NCI-H1694 (cell line): ENCODE measurements around the gene PPIP5K1.
"Not testable (repeated sequence)": the region's sequence is repeated elsewhere in the genome, so short reads cannot be mapped to it uniquely, and the experiment has no call there.

Source experiments
- DNase-seq: peaks from one replicate; lab custom pipeline; 2025; lab: John Stamatoyannopoulos, UW

PPIP5K1 gene

GRCh38 chr15:43545426-43545825 is 44.6 kb downstream of the PPIP5K1 start:
- no peak for DNase-seq

- no peak for DNase-seq
Measured at GRCh38 chr15:43544266-43544665, 45.7 kb downstream of the PPIP5K1 start.

- no peak for DNase-seq
Measured at GRCh38 chr15:43541785-43542184, 48.2 kb downstream of the PPIP5K1 start.

GRCh38 chr15:43538091-43538490 is 51.9 kb downstream of the PPIP5K1 start:
- DNase-seq = no peak

- no peak for DNase-seq
Measured at GRCh38 chr15:43534897-43535296, 55.1 kb downstream of the PPIP5K1 start.

GRCh38 chr15:43532826-43533225 is 57.2 kb downstream of the PPIP5K1 start:
- DNase-seq = not testable (repeated sequence)

GRCh38 chr15:43531018-43531670 is 58.9 kb downstream of the PPIP5K1 start:
- no peak for DNase-seq

- DNase-seq = no peak
Measured at GRCh38 chr15:43529587-43530345, 60.2 kb downstream of the PPIP5K1 start.

- DNase-seq = no peak
Measured at GRCh38 chr15:43529141-43529540, 60.9 kb downstream of the PPIP5K1 start.

GRCh38 chr15:43528542-43529007 is 61.4 kb downstream of the PPIP5K1 start:
- no peak for DNase-seq

GRCh38 chr15:43527802-43528541 is 62.0 kb downstream of the PPIP5K1 start:
- no peak for DNase-seq

- DNase-seq = no peak
Measured at GRCh38 chr15:43527016-43527801, 62.8 kb downstream of the PPIP5K1 start.

- DNase-seq = no peak
Measured at GRCh38 chr15:43526261-43526930, 63.6 kb downstream of the PPIP5K1 start.

GRCh38 chr15:43525131-43525530 is 64.9 kb downstream of the PPIP5K1 start:
- no peak for DNase-seq

GRCh38 chr15:43524254-43524845 is 65.7 kb downstream of the PPIP5K1 start:
- DNase-seq = no peak

- no peak for DNase-seq
Measured at GRCh38 chr15:43523646-43524045, 66.4 kb downstream of the PPIP5K1 start.

- no peak for DNase-seq
Measured at GRCh38 chr15:43522247-43522646, 67.8 kb downstream of the PPIP5K1 start.

- DNase-seq = no peak
Measured at GRCh38 chr15:43521419-43521818, 68.6 kb downstream of the PPIP5K1 start.

GRCh38 chr15:43520138-43520537 is 69.9 kb downstream of the PPIP5K1 start:
- no peak for DNase-seq

- DNase-seq = no peak
Measured at GRCh38 chr15:43519196-43519595, 70.8 kb downstream of the PPIP5K1 start.

- peak; percentile 61 for DNase-seq
Measured at GRCh38 chr15:43518197-43518761, 71.7 kb downstream of the PPIP5K1 start.
